ENCODE results near the gene SARDH.

- TF ChIP-seq CTCF (IDR thresholded peaks at IDR 0.05) (no peak), POLR2A (IDR thresholded peaks at IDR 0.05) (no peak)
These were observed 51.2 kb downstream of the SARDH start for GRCh38 chr9:133686642-133687575.
